Thoracic aorta (tissue), 2 donors: ENCODE data around the gene NAPA. TPM values are rescaled to one million over a fixed set of nuclear protein-coding genes. Genes with fewer than 3 reads are reported as not detected.
"Not testable (repeated sequence)": the region's sequence is repeated elsewhere in the genome, so short reads cannot be mapped to it uniquely, and the experiment has no call there.

Source experiments
- ATAC-seq: fragments of 150-250 bp; one replicate; pipeline ENCODE4 v1.8.0; 2017; ENCODE audit warnings: low read depth; ENCODE audit not compliant: insufficient number of reproducible peaks, low FRiP score
- DNase-seq: peaks from one replicate; pipeline ENCODE4 v3.0.0-alpha.2; 2020; ENCODE audit warnings: low spot score
- H3K27ac ChIP-seq, 2 donors: fragments of 200-600 bp; sonication (generic); 1 replicate in 1 of 2; 2 replicates in 1 of 2; pipeline ENCODE4 v1.5.1; 2016; ENCODE audit warnings: mild to moderate bottlenecking in 2 of 2, moderate library complexity in 2 of 2
- H3K27me3 ChIP-seq: fragments of 200-600 bp; sonication (generic); replicated peaks from 2 replicates; pipeline ENCODE4 v1.6.0; 2016; ENCODE audit warnings: mild to moderate bottlenecking; ENCODE audit not compliant: insufficient read depth
- H3K36me3 ChIP-seq: fragments of 200-600 bp; sonication (generic); one replicate; pipeline ENCODE4 v1.5.1; 2016
- H3K4me1 ChIP-seq, 2 donors: fragments of 200-600 bp; sonication (generic); 1 replicate in 1 of 2; 2 replicates in 1 of 2; pipeline versions ENCODE4 v1.5.1 to v1.6.0; 2016; ENCODE audit warnings: low read depth in 2 of 2, mild to moderate bottlenecking in 1 of 2; ENCODE audit not compliant: control insufficient read depth in 1 of 2
- H3K4me3 ChIP-seq: fragments of 200-600 bp; sonication (generic); 2 replicates; pipeline ENCODE4 v1.5.1; 2016; ENCODE audit warnings: mild to moderate bottlenecking
- H3K9me3 ChIP-seq: fragments of 200-600 bp; sonication (generic); 2 replicates; pipeline ENCODE4 v1.5.1; 2016
- CTCF ChIP-seq: fragments of 200-600 bp; sonication (generic); IDR thresholded peaks from one replicate; pipeline ENCODE4 v1.5.1; 2019; ENCODE audit warnings: antibody characterized with exemption
- total RNA-seq, 2 donors: library from RNA; depleted of rRNA; stranded (reverse); fragments of >200 nt; gene quantifications; one replicate each; pipeline versions ENCODE4 v1.1.0 to v1.2.3, GENCODE V29; 2016

The NAPA gene
- total RNA-seq, 2 donors from 2014 or later, result 107 to 147 TPM

- TF ChIP-seq CTCF, result no peak
- Histone ChIP-seq H3K36me3 (peaks cover 37% of the 10 kb centered on the region), H3K4me1 (peaks cover 0 to 9% of the 10 kb centered on the region in 2 donors), H3K9me3 (no peaks in the 10 kb centered on the region), H3K27ac (no peak overlapping the region), H3K27me3 (no peaks in the 10 kb centered on the region), H3K4me3 (no peak overlapping the region)
- DNase-seq (no peak), ATAC-seq (no peak)
Measured at GRCh38 chr19:47489072-47489914, 25.6 kb downstream of the NAPA start.

- ATAC-seq, result no peak
- peaks cover 28% of the 10 kb centered on the region for H3K36me3 ChIP-seq
- no peak for DNase-seq
- no peaks in the 10 kb centered on the region for H3K27me3 ChIP-seq
- no peaks in the 10 kb centered on the region for H3K9me3 ChIP-seq
- H3K4me1 ChIP-seq, result peaks cover 3 to 17% of the 10 kb centered on the region in 2 donors
- no peak for TF ChIP-seq CTCF
- H3K4me3 ChIP-seq, result no peak overlapping the region
- no peak overlapping the region for H3K27ac ChIP-seq
Measured at GRCh38 chr19:47487551-47488515, 27.0 kb downstream of the NAPA start.

- Histone ChIP-seq H3K27me3 (no peaks in the 10 kb centered on the region), H3K9me3 (no peaks in the 10 kb centered on the region), H3K36me3 (peaks cover 19% of the 10 kb centered on the region), H3K4me1 (peaks cover 3 to 17% of the 10 kb centered on the region in 2 donors), H3K4me3 (no peak overlapping the region), H3K27ac (no peak overlapping the region)
- ATAC-seq, result no peak
- TF ChIP-seq CTCF, result no peak
- no peak for DNase-seq
Measured at GRCh38 chr19:47486900-47487299, 28.0 kb downstream of the NAPA start.

- peaks cover 12% of the 10 kb centered on the region for H3K36me3 ChIP-seq
- H3K4me1 ChIP-seq, result peaks cover 3 to 17% of the 10 kb centered on the region in 2 donors
- not testable (repeated sequence) for H3K9me3 ChIP-seq, H3K27me3 ChIP-seq, DNase-seq, H3K4me3 ChIP-seq, ATAC-seq, H3K27ac ChIP-seq
Measured at GRCh38 chr19:47486220-47486619, 28.6 kb downstream of the NAPA start.

- Histone ChIP-seq H3K27me3 (no peaks in the 10 kb centered on the region), H3K9me3 (no peaks in the 10 kb centered on the region), H3K36me3 (peaks cover 8% of the 10 kb centered on the region), H3K27ac (no peak overlapping the region), H3K4me3 (peak overlapping the region; percentile 76), H3K4me1 (peaks cover 3 to 17% of the 10 kb centered on the region in 2 donors)
- DNase-seq, result no peak
- no peak for TF ChIP-seq CTCF
- no peak for ATAC-seq
Measured at GRCh38 chr19:47485210-47485609, 29.7 kb downstream of the NAPA start.
